Mesendoderm (in vitro differentiated cells): Measurements from ENCODE around the gene TBC1D24.

Source experiments
- DNase-seq: peaks from one replicate; pipeline ENCODE4 v3.0.0; 2013
- H2AK5ac ChIP-seq: 2 replicates; pipeline ENCODE4 v1.6.1; 2013; ENCODE audit warnings: low read length, inconsistent platforms
- H2BK120ac ChIP-seq: 2 replicates; pipeline ENCODE4 v1.6.1; 2013; ENCODE audit warnings: low read depth, mild to moderate bottlenecking, low read length, moderate library complexity, mixed read lengths
- H2BK15ac ChIP-seq: replicated peaks from 2 replicates; pipeline ENCODE4 v1.6.1; 2013; ENCODE audit warnings: low read depth, mild to moderate bottlenecking, moderate library complexity
- H2BK5ac ChIP-seq: 2 replicates; pipeline ENCODE4 v1.6.1; 2013; ENCODE audit warnings: low read length, inconsistent platforms
- H3K18ac ChIP-seq: 2 replicates; pipeline ENCODE4 v1.6.1; 2013; ENCODE audit warnings: mild to moderate bottlenecking, low read length, mixed read lengths
- H3K23ac ChIP-seq: one replicate; pipeline ENCODE4 v1.6.1; 2013; ENCODE audit warnings: low read length
- H3K27ac ChIP-seq: 2 replicates; pipeline ENCODE4 v1.5.1; 2013; ENCODE audit warnings: low read depth, mild to moderate bottlenecking, inconsistent platforms, low read length, moderate library complexity
- H3K27me3 ChIP-seq: 2 replicates; pipeline ENCODE4 v1.6.1; 2013; ENCODE audit warnings: low read length, control low read depth, mild to moderate bottlenecking, inconsistent platforms; ENCODE audit not compliant: insufficient read depth, poor library complexity
- H3K36me3 ChIP-seq: 2 replicates; pipeline ENCODE4 v1.6.1; 2013; ENCODE audit warnings: low read length, inconsistent platforms; ENCODE audit not compliant: control insufficient read depth, insufficient read depth
- H3K4ac ChIP-seq: one replicate; pipeline ENCODE4 v1.6.1; 2013; ENCODE audit warnings: low read depth, mild to moderate bottlenecking, low read length, moderate library complexity
- H3K4me1 ChIP-seq: 2 replicates; pipeline ENCODE4 v1.6.1; 2013; ENCODE audit warnings: low read depth, low read length, inconsistent platforms; ENCODE audit not compliant: control insufficient read depth
- H3K4me2 ChIP-seq: 2 replicates; pipeline ENCODE4 v1.6.1; 2013; ENCODE audit warnings: low read length
- H3K4me3 ChIP-seq: 2 replicates; pipeline ENCODE4 v1.5.1; 2013; ENCODE audit warnings: mild to moderate bottlenecking, low read length
- H3K56ac ChIP-seq: one replicate; pipeline ENCODE4 v1.6.1; 2013; ENCODE audit warnings: low read length
- H3K79me1 ChIP-seq: 2 replicates; pipeline ENCODE4 v1.6.1; 2013; ENCODE audit warnings: low read length, inconsistent platforms
- H3K79me2 ChIP-seq: 2 replicates; pipeline ENCODE4 v1.6.1; 2013; ENCODE audit warnings: mild to moderate bottlenecking, low read length; ENCODE audit not compliant: control insufficient read depth, insufficient read depth
- H3K9ac ChIP-seq: 2 replicates; pipeline ENCODE4 v1.6.1; 2013; ENCODE audit warnings: low read length, inconsistent platforms
- H4K5ac ChIP-seq: one replicate; pipeline ENCODE4 v1.6.1; 2013; ENCODE audit warnings: low read length
- H4K8ac ChIP-seq: one replicate; pipeline ENCODE4 v1.6.1; 2013; ENCODE audit warnings: low read depth, mild to moderate bottlenecking, control low read depth, low read length, moderate library complexity
- WGBS: extraction: QIAGEN DNeasy Blood & Tissue Kit; methylation state at CpG from one replicate; pipeline ENCODE4 v1.1.7; 2013; ENCODE audit warnings: low lambda C conversion rate, missing lambda C conversion rate; ENCODE audit not compliant: insufficient coverage; ENCODE audit errors: extremely low coverage; 5-methylcytosine and 5-hydroxymethylcytosine counted together

TBC1D24 gene

GRCh38 chr16:2462031-2462866 is 12.7 kb upstream of the TBC1D24 start:
- Histone ChIP-seq H3K56ac (no peak overlapping the region), H3K4me2 (no peak overlapping the region), H4K8ac (no peak overlapping the region), H2BK120ac (no peak overlapping the region), H2BK5ac (no peak overlapping the region), H3K79me2 (peaks cover 1% of the 10 kb centered on the region), H3K36me3 (no peaks in the 10 kb centered on the region), H3K27ac (no peak overlapping the region), H3K4ac (no peak overlapping the region), H3K23ac (no peak overlapping the region), H3K4me3 (no peak overlapping the region), H3K27me3 (no peaks in the 10 kb centered on the region), H2BK15ac (no peak overlapping the region), H3K4me1 (peaks cover 5% of the 10 kb centered on the region), H3K9ac (no peak overlapping the region), H4K5ac (no peak overlapping the region), H3K18ac (no peak overlapping the region), H3K79me1 (peaks cover 7% of the 10 kb centered on the region), H2AK5ac (no peak overlapping the region)
- no CpG with 5 or more reads among the region's 23 CpGs for WGBS
- DNase-seq, result no peak

- Histone ChIP-seq H2BK120ac (no peak overlapping the region), H3K79me2 (peaks cover 1% of the 10 kb centered on the region), H3K56ac (no peak overlapping the region), H2BK5ac (no peak overlapping the region), H3K36me3 (no peaks in the 10 kb centered on the region), H3K79me1 (peaks cover 7% of the 10 kb centered on the region), H3K9ac (no peak overlapping the region), H2BK15ac (no peak overlapping the region), H3K4ac (no peak overlapping the region), H3K27me3 (peaks cover 2% of the 10 kb centered on the region), H3K4me2 (no peak overlapping the region), H3K4me1 (peaks cover 3% of the 10 kb centered on the region), H4K5ac (no peak overlapping the region), H3K23ac (no peak overlapping the region), H3K18ac (no peak overlapping the region), H3K27ac (no peak overlapping the region), H3K4me3 (no peak overlapping the region), H2AK5ac (no peak overlapping the region), H4K8ac (no peak overlapping the region)
- no peak for DNase-seq
- WGBS, result no CpG with 5 or more reads among the region's 12 CpGs
Observed at GRCh38 chr16:2464333-2464732, 10.6 kb upstream of the TBC1D24 start.

- Histone ChIP-seq H2BK5ac (no peak overlapping the region), H4K8ac (no peak overlapping the region), H3K4me2 (no peak overlapping the region), H3K18ac (no peak overlapping the region), H3K9ac (no peak overlapping the region), H3K27me3 (peaks cover 4% of the 10 kb centered on the region), H3K4ac (no peak overlapping the region), H3K56ac (no peak overlapping the region), H4K5ac (no peak overlapping the region), H2BK120ac (no peak overlapping the region), H2BK15ac (no peak overlapping the region), H3K36me3 (no peaks in the 10 kb centered on the region), H3K79me1 (peaks cover 3% of the 10 kb centered on the region), H2AK5ac (no peak overlapping the region), H3K23ac (no peak overlapping the region), H3K79me2 (peaks cover under 1% of the 10 kb centered on the region), H3K27ac (no peak overlapping the region), H3K4me3 (no peak overlapping the region), H3K4me1 (peaks cover under 1% of the 10 kb centered on the region)
- WGBS, result no CpG with 5 or more reads among the region's 12 CpGs
- DNase-seq, result peak; percentile 56
Observed at GRCh38 chr16:2465653-2466415, 9.1 kb upstream of the TBC1D24 start.

GRCh38 chr16:2466667-2467527 is 8.0 kb upstream of the TBC1D24 start:
- Histone ChIP-seq H2AK5ac (no peak overlapping the region), H3K79me2 (no peaks in the 10 kb centered on the region), H4K5ac (no peak overlapping the region), H3K18ac (no peak overlapping the region), H4K8ac (no peak overlapping the region), H3K4me3 (no peak overlapping the region), H3K27ac (no peak overlapping the region), H3K4ac (no peak overlapping the region), H3K9ac (peak overlapping the region; percentile 54), H3K79me1 (no peaks in the 10 kb centered on the region), H3K27me3 (peaks cover 7% of the 10 kb centered on the region), H3K23ac (no peak overlapping the region), H2BK5ac (no peak overlapping the region), H3K56ac (peak overlapping the region; percentile 60), H3K4me2 (no peak overlapping the region), H3K4me1 (no peaks in the 10 kb centered on the region), H2BK15ac (no peak overlapping the region), H3K36me3 (no peaks in the 10 kb centered on the region), H2BK120ac (no peak overlapping the region)
- no peak for DNase-seq
- WGBS, result no CpG with 5 or more reads among the region's 29 CpGs

GRCh38 chr16:2467528-2468232 is 7.2 kb upstream of the TBC1D24 start:
- H4K8ac ChIP-seq, result no peak overlapping the region
- no peak overlapping the region for H3K23ac ChIP-seq
- no peak overlapping the region for H2BK15ac ChIP-seq
- H2BK120ac ChIP-seq, result no peak overlapping the region
- H3K18ac ChIP-seq, result peak overlapping the region; percentile 51
- no peaks in the 10 kb centered on the region for H3K36me3 ChIP-seq
- H3K27ac ChIP-seq, result no peak overlapping the region
- DNase-seq, result peak; percentile 68
- peak overlapping the region; percentile 85 for H3K56ac ChIP-seq
- peak overlapping the region; percentile 58 for H3K4me2 ChIP-seq
- no peak overlapping the region for H4K5ac ChIP-seq
- peak overlapping the region; percentile 76 for H3K9ac ChIP-seq
- no peaks in the 10 kb centered on the region for H3K4me1 ChIP-seq
- H3K79me2 ChIP-seq, result no peaks in the 10 kb centered on the region
- peak overlapping the region; percentile 90 for H3K4ac ChIP-seq
- no peak overlapping the region for H2AK5ac ChIP-seq
- H3K79me1 ChIP-seq, result no peaks in the 10 kb centered on the region
- peaks cover 9% of the 10 kb centered on the region for H3K27me3 ChIP-seq
- WGBS, result no CpG with 5 or more reads among the region's 80 CpGs
- no peak overlapping the region for H3K4me3 ChIP-seq
- H2BK5ac ChIP-seq, result no peak overlapping the region
